Kidney capillary endothelial cell (primary cell): ENCODE results near the gene SKIC2.
"Not testable (repeated sequence)": the region's sequence is repeated elsewhere in the genome, so short reads cannot be mapped to it uniquely, and the experiment has no call there.

Source experiments
- DNase-seq: peaks from one replicate; pipeline ENCODE4 v3.0.0-alpha.2; 2018; ENCODE audit warnings: low spot score

The SKIC2 gene

GRCh38 chr6:32004864-32005537 lies 46.0 kb downstream of the SKIC2 start:
- DNase-seq, result not testable (repeated sequence)

GRCh38 chr6:32005538-32005880 lies 46.5 kb downstream of the SKIC2 start:
- not testable (repeated sequence) for DNase-seq

- DNase-seq, result not testable (repeated sequence)
Measured at GRCh38 chr6:32005991-32006529, 47.1 kb downstream of the SKIC2 start.

GRCh38 chr6:32007086-32007485 lies 48.1 kb downstream of the SKIC2 start:
- not testable (repeated sequence) for DNase-seq

GRCh38 chr6:32008037-32008436 lies 49.1 kb downstream of the SKIC2 start:
- DNase-seq, result not testable (repeated sequence)

GRCh38 chr6:32008616-32009015 lies 49.6 kb downstream of the SKIC2 start:
- DNase-seq, result not testable (repeated sequence)

GRCh38 chr6:32009537-32009936 lies 50.6 kb downstream of the SKIC2 start:
- DNase-seq, result not testable (repeated sequence)

- not testable (repeated sequence) for DNase-seq
Measured at GRCh38 chr6:32010856-32011530, 52.0 kb downstream of the SKIC2 start.

GRCh38 chr6:32012941-32013617 lies 54.1 kb downstream of the SKIC2 start:
- DNase-seq, result not testable (repeated sequence)

GRCh38 chr6:32013738-32014137 lies 54.8 kb downstream of the SKIC2 start:
- DNase-seq, result not testable (repeated sequence)

GRCh38 chr6:32014547-32014946 lies 55.6 kb downstream of the SKIC2 start, which contains the start of gene C4B:
Gene C4B, plus strand, starts transcription at chr6:32014795. Its CDS starts 51 bp downstream, at chr6:32014846.
- not testable (repeated sequence) for DNase-seq
